ENCODE data around the gene ZDHHC14.

ZDHHC14 gene

DNA sequence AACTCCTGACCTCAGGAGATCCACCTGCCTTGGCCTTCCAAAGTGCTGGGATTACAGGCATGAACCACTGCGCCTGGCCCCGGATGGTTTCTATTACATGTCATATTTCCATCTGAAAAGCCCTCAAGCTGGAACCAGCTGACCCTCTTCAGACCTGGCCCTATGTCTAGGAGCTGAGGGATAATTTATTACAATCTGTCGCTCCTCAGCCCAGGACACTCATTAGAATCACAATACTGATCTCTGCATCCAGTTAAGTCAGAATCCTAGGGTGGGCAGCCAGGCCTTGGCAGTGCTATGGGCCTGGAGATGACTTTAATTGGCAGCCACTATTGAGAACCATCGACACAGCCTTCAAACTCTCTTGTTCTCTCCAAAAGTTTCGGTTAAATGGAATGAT, 279.4 kb downstream of the ZDHHC14 start:
- DNase-seq (ENCODE audit: low read depth) = no peak
- TF ChIP-seq POLR2A (IDR thresholded peaks at IDR 0.05; ENCODE audit: extremely low read depth, insufficient read length) = no peak
- TF ChIP-seq MYC (IDR thresholded peaks at IDR 0.05; ENCODE audit: low read depth, low read length) = no peak
- TF ChIP-seq, protein P1, sequence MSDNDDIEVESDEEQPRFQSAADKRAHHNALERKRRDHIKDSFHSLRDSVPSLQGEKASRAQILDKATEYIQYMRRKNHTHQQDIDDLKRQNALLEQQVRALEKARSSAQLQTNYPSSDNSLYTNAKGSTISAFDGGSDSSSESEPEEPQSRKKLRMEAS (IDR thresholded peaks at IDR 0.05; ENCODE audit: low read depth, low read length) = no peak
- TF ChIP-seq, protein P2, sequence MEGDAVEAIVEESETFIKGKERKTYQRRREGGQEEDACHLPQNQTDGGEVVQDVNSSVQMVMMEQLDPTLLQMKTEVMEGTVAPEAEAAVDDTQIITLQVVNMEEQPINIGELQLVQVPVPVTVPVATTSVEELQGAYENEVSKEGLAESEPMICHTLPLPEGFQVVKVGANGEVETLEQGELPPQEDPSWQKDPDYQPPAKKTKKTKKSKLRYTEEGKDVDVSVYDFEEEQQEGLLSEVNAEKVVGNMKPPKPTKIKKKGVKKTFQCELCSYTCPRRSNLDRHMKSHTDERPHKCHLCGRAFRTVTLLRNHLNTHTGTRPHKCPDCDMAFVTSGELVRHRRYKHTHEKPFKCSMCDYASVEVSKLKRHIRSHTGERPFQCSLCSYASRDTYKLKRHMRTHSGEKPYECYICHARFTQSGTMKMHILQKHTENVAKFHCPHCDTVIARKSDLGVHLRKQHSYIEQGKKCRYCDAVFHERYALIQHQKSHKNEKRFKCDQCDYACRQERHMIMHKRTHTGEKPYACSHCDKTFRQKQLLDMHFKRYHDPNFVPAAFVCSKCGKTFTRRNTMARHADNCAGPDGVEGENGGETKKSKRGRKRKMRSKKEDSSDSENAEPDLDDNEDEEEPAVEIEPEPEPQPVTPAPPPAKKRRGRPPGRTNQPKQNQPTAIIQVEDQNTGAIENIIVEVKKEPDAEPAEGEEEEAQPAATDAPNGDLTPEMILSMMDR (IDR thresholded peaks at IDR 0.05; ENCODE audit: low read depth, low read length) = no peak
- H3K4me3 ChIP-seq (ENCODE audit: low read depth, low read length) = no peak overlapping the region

DNA sequence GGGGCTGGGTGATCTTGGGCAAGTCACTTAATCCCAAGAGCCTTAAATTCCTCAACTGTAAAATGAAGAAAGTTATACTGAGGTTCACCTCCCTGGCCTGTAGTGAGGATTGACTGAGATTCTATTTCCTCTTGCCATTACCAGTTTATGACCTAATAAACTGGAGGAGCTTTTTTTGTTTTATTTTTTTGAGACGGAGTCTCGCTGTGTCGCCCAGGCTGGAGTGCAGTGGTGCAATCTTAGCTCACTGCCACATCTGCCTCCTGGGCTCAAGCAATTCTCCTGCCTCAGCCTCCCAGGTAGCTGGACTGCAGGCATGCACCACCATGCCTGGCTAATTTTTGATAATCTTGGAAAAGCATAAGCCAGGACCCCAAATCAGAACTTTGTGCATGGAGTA, 280.7 kb downstream of the ZDHHC14 start:
- TF ChIP-seq, protein P1 (IDR thresholded peaks at IDR 0.05; ENCODE audit: low read depth, low read length) = no peak
- TF ChIP-seq, protein P2 (IDR thresholded peaks at IDR 0.05; ENCODE audit: low read depth, low read length) = no peak
- TF ChIP-seq POLR2A (IDR thresholded peaks at IDR 0.05; ENCODE audit: extremely low read depth, insufficient read length) (no peak), MYC (IDR thresholded peaks at IDR 0.05; ENCODE audit: low read depth, low read length) (no peak)
- DNase-seq (ENCODE audit: low read depth) = no peak
- H3K4me3 ChIP-seq (ENCODE audit: low read depth, low read length) = no peak overlapping the region

DNA sequence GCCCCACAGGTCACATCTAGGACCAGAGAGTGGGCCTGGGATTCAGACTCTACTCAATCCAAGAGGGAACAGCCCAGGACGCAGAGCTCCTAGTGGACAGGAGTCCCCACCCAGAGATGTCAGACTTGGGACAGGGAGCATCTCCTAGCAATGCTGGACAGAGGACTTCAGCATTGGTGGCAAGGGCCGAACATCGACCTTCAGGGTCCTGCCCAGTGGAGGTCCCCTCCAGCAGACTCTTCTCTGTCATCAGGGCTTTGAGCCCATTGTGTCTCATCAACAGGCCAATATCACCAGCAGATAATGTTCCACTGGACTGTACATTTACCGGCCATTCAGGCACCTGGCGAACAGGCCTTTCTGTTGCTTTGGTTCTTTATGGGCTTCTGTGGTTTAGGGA, 282.3 kb downstream of the ZDHHC14 start:
- no peak for TF ChIP-seq MYC (IDR thresholded peaks at IDR 0.05; ENCODE audit: low read depth, low read length)
- TF ChIP-seq, protein P1 (IDR thresholded peaks at IDR 0.05; ENCODE audit: low read depth, low read length) = no peak
- TF ChIP-seq POLR2A (IDR thresholded peaks at IDR 0.05; ENCODE audit: extremely low read depth, insufficient read length) = no peak
- TF ChIP-seq, protein P2 (IDR thresholded peaks at IDR 0.05; ENCODE audit: low read depth, low read length) = no peak
- no peak for DNase-seq (ENCODE audit: low read depth)
- no peak overlapping the region for H3K4me3 ChIP-seq (ENCODE audit: low read depth, low read length)

DNA sequence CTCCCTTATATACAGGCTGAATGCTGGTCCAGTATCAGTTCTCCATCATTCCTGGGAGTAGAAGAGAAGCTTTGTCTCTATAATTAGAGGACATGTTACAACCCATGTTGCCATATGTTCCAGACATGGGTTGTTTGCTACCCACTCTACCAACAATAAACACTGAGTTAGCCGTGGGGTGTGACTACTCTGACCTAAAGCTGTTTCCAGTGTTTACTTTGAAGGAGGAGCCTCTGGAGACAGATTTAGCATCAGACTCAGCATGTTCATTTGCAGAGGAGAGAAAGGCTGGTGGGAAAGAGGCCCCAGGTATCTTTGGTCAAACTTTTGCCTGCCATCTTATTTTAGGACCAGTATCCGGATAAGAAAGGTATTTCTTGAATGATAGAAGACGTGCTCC, 284.2 kb downstream of the ZDHHC14 start:
- TF ChIP-seq MYC (IDR thresholded peaks at IDR 0.05; ENCODE audit: low read depth, low read length) (no peak), POLR2A (IDR thresholded peaks at IDR 0.05; ENCODE audit: extremely low read depth, insufficient read length) (no peak)
- TF ChIP-seq, protein P2 (IDR thresholded peaks at IDR 0.05; ENCODE audit: low read depth, low read length) = no peak
- TF ChIP-seq, protein P1 (IDR thresholded peaks at IDR 0.05; ENCODE audit: low read depth, low read length) = no peak
- H3K4me3 ChIP-seq (ENCODE audit: low read depth, low read length) = no peak overlapping the region
- DNase-seq (ENCODE audit: low read depth) = no peak

DNA sequence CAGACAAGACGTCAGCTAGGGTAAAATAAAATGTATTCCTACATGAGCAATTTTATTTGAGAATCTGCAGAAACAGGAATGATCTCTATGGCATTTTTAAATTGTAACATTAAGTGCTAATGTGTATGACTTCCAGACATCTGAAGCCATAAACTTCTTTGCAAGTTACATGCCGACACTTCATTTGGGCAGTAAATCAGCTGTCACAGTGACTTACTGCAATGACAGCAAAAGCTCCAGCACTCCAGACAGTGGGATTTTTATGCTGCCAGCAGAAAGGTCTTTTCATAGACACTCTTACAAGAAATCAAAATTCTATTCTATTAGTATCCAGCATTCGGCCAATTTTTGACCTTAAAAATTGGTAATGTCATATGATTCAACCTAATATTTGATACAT, 285.7 kb downstream of the ZDHHC14 start:
- no peak overlapping the region for H3K4me3 ChIP-seq (ENCODE audit: low read depth, low read length)
- TF ChIP-seq, protein P2 (IDR thresholded peaks at IDR 0.05; ENCODE audit: low read depth, low read length) = no peak
- TF ChIP-seq MYC (IDR thresholded peaks at IDR 0.05; ENCODE audit: low read depth, low read length) (no peak), POLR2A (IDR thresholded peaks at IDR 0.05; ENCODE audit: extremely low read depth, insufficient read length) (no peak)
- TF ChIP-seq, protein P1 (IDR thresholded peaks at IDR 0.05; ENCODE audit: low read depth, low read length) = no peak
- DNase-seq (ENCODE audit: low read depth) = no peak

All from NB4 (cell line).